HepG2 (cell line): ENCODE data around the gene PALM. TPM values are rescaled to one million over a fixed set of nuclear protein-coding genes. Genes with fewer than 3 reads are reported as not detected.

Source experiments
- ATRX ChIP-seq: sonication (generic); formaldehyde crosslinking; IDR thresholded peaks from 2 replicates; pipeline ENCODE4 v1.4.0; 2020; ENCODE audit warnings: missing genetic modification reagents, borderline replicate concordance
- CEBPB ChIP-seq: IDR thresholded peaks from 2 replicates; pipeline ENCODE4 v1.6.1; 2011; ENCODE audit warnings: low read depth, low read length, improper control_type of control experiment, borderline replicate concordance
- FOXA3 ChIP-seq: IDR thresholded peaks from 2 replicates; pipeline ENCODE4 v1.6.1; 2016; ENCODE audit warnings: missing genetic modification reagents, missing compliant biosample characterization
- HDAC2 ChIP-seq: sonication (generic); formaldehyde crosslinking; IDR thresholded peaks from 2 replicates; pipeline ENCODE4 v1.4.0; 2020; ENCODE audit warnings: missing genetic modification reagents
- HOXA3 ChIP-seq: sonication (generic); formaldehyde crosslinking; IDR thresholded peaks from 2 replicates; pipeline ENCODE4 v1.5.0; 2020; ENCODE audit warnings: missing genetic modification reagents
- KDM1A ChIP-seq: IDR thresholded peaks from 2 replicates; pipeline ENCODE4 v1.6.1; 2016; ENCODE audit warnings: missing compliant biosample characterization
- KLF15 ChIP-seq: sonication (generic); formaldehyde crosslinking; IDR thresholded peaks from 2 replicates; pipeline ENCODE4 v1.8.1; 2023; ENCODE audit warnings: borderline replicate concordance, mild to moderate bottlenecking, inconsistent platforms, missing genetic modification reagents, mixed read lengths
- MAX ChIP-seq: IDR thresholded peaks from 2 replicates; pipeline ENCODE4 v1.6.1; 2012; ENCODE audit warnings: inconsistent platforms
- MXD3 ChIP-seq: IDR thresholded peaks from 2 replicates; pipeline ENCODE4 v1.6.1; 2016; ENCODE audit warnings: mild to moderate bottlenecking, missing biosample characterization, missing genetic modification reagents
- PATZ1 ChIP-seq: sonication (generic); formaldehyde crosslinking; IDR thresholded peaks from 2 replicates; pipeline ENCODE4 v1.4.0; 2020; ENCODE audit warnings: missing genetic modification reagents
- SRSF1 ChIP-seq: fragments of 200-400 bp; formaldehyde crosslinking; optimal IDR thresholded peaks from 2 replicates; pipeline ENCODE3; 2017; ENCODE audit warnings: mild to moderate bottlenecking, low read depth, low read length, moderate library complexity
- TCF12 ChIP-seq, 2 experiments: fragments of 450-650 bp in 1 of 2; sonication (generic) in 1 of 2; formaldehyde crosslinking in 1 of 2; IDR thresholded peaks; 2 replicates each; pipeline versions ENCODE4 v1.6.1 to v1.8.0; 2017 to 2022; ENCODE audit warnings: antibody characterized with exemption in 1 of 2, mild to moderate bottlenecking in 1 of 2, missing genetic modification reagents in 1 of 2, moderate library complexity in 1 of 2
- TOE1 ChIP-seq: sonication (generic); formaldehyde crosslinking; IDR thresholded peaks from 2 replicates; pipeline ENCODE4 v1.4.0; 2020; ENCODE audit warnings: mild to moderate bottlenecking, missing genetic modification reagents
- UBTF ChIP-seq: sonication (generic); formaldehyde crosslinking; IDR thresholded peaks from 2 replicates; pipeline ENCODE4 v1.4.0; 2020; ENCODE audit warnings: mild to moderate bottlenecking, missing genetic modification reagents
- ZIK1 ChIP-seq: sonication (generic); formaldehyde crosslinking; IDR thresholded peaks from 2 replicates; pipeline ENCODE4 v1.5.0; 2020; ENCODE audit warnings: mild to moderate bottlenecking, low read depth, missing genetic modification reagents, borderline replicate concordance
- ZNF253 ChIP-seq: sonication (generic); formaldehyde crosslinking; IDR thresholded peaks from 2 replicates; pipeline ENCODE4 v1.8.0; 2022; ENCODE audit warnings: mild to moderate bottlenecking, missing genetic modification reagents, borderline replicate concordance
- ZNF550 ChIP-seq: sonication (generic); formaldehyde crosslinking; IDR thresholded peaks from 2 replicates; pipeline ENCODE4 v1.4.0; 2020; ENCODE audit warnings: mild to moderate bottlenecking, missing genetic modification reagents, borderline replicate concordance
- ZNF569 ChIP-seq: sonication (generic); formaldehyde crosslinking; IDR thresholded peaks from 2 replicates; pipeline ENCODE4 v1.5.0; 2020; ENCODE audit warnings: mild to moderate bottlenecking, missing genetic modification reagents, moderate library complexity, borderline replicate concordance
- ZNF607 ChIP-seq: sonication (generic); formaldehyde crosslinking; IDR thresholded peaks from 2 replicates; pipeline ENCODE4 v1.5.1; 2020; ENCODE audit warnings: missing genetic modification reagents, mild to moderate bottlenecking, borderline replicate concordance
- ZNF687 ChIP-seq: sonication (generic); formaldehyde crosslinking; IDR thresholded peaks from 2 replicates; pipeline ENCODE4 v1.5.1; 2020; ENCODE audit warnings: mild to moderate bottlenecking, missing genetic modification reagents, moderate library complexity
- polyA plus RNA-seq, 8 experiments: library from polyadenylated mRNA; depleted of rRNA in 3 of 8; stranded (reverse) in 7 of 8; unstranded in 1 of 8; fragments of >200 nt; fragmentation: Illumina TruSeq in 4 of 8; extraction: Trizol in 4 of 8; gene quantifications; 2 replicates each; pipeline versions ENCODE4 v1.2.1 to v1.2.3, GENCODE V29; 2011 to 2016; ENCODE audit warnings: low read depth in 4 of 8, missing spikeins in 1 of 8, mixed read lengths in 1 of 8; ENCODE audit not compliant: insufficient read depth in 1 of 8
- total RNA-seq, 5 experiments: library from RNA; depleted of rRNA; stranded (reverse); fragments of >200 nt; fragmentation: Illumina TruSeq; extraction: Trizol; gene quantifications; 2 replicates each; pipeline ENCODE4 v1.2.3, GENCODE V29; 2016; ENCODE audit warnings: low read depth in 1 of 5

Gene PALM
- total and polyA plus RNA-seq, 2 of the 13 experiments (the other 11 are each of a cell fraction or from before 2014, with no cell fraction given) = 4.0 to 9.7 TPM

GRCh38 chr19:718991-719512 lies 10.3 kb downstream of the PALM start (continued):
- TF ChIP-seq UBTF (CRISPR knock-in tag) = peak; percentile 90
- TF ChIP-seq CEBPB = peak; percentile 93
- peak; percentile 70; the same call in 1 of the 2 replicates for TF ChIP-seq KLF15 (CRISPR knock-in tag)
- no peak for TF ChIP-seq TCF12 (IDR thresholded peaks at IDR 0.05)
- TF ChIP-seq TCF12 (CRISPR knock-in tag; IDR thresholded peaks at IDR 0.05) = 0 out of 2 replicates have a peak, but pooled peaks have one; percentile 36
- 0 out of 2 replicates have a peak, but pooled peaks have one; percentile 20 for TF ChIP-seq FOXA3 (CRISPR knock-in tag)
- TF ChIP-seq SRSF1 = no peak
- TF ChIP-seq TOE1 (CRISPR knock-in tag) = no peak; the same call in 1 of the 2 replicates
- TF ChIP-seq ZNF607 (CRISPR knock-in tag) = peak; percentile 81
- no peak for TF ChIP-seq ZNF550 (CRISPR knock-in tag)
- TF ChIP-seq ZNF569 (CRISPR knock-in tag) = no peak
- no peak for TF ChIP-seq ZIK1 (CRISPR knock-in tag)
- peak; percentile 70 for TF ChIP-seq HOXA3 (CRISPR knock-in tag)
- no peak for TF ChIP-seq KDM1A (CRISPR knock-in tag)
- TF ChIP-seq ZNF687 (CRISPR knock-in tag) = peak; percentile 94
- TF ChIP-seq ATRX (CRISPR knock-in tag) = no peak
- TF ChIP-seq HDAC2 (CRISPR knock-in tag) = 0 out of 2 replicates have a peak, but pooled peaks have one; percentile 37
- peak; percentile 91 for TF ChIP-seq PATZ1 (CRISPR knock-in tag)
- TF ChIP-seq ZNF253 = peak; percentile 36; the same call in 1 of the 2 replicates
- TF ChIP-seq MXD3 (CRISPR knock-in tag) = peak; percentile 46; the same call in 1 of the 2 replicates
- TF ChIP-seq MAX = peak; percentile 71
